Lung (tissue), 12 donors: ENCODE measurements around the gene LRCH1. TPM values are rescaled to one million over a fixed set of nuclear protein-coding genes. Genes with fewer than 3 reads are reported as not detected.
A peak's percentile ranks its signal among the peaks of the same experiment; 100 is the strongest.

Experiments used
- ATAC-seq: fragments of 200-7000 bp; cut with Tn5 transposase; one replicate; pipeline ENCODE4 v1.9.1; 2020; ENCODE audit warnings: moderate number of reproducible peaks; ENCODE audit not compliant: insufficient read depth, low FRiP score
- DNase-seq, 3 donors: peaks; one replicate each; pipeline ENCODE4 v3.0.0-alpha.2; 2013 to 2017
- H3K27ac ChIP-seq, 2 donors: one replicate each; pipeline ENCODE4 v1.5.1; 2013; ENCODE audit warnings: mild to moderate bottlenecking in 2 of 2, moderate library complexity in 2 of 2, control low read depth in 1 of 2, inconsistent platforms in 1 of 2, low read depth in 1 of 2, low read length in 1 of 2
- H3K27me3 ChIP-seq, 3 donors: one replicate each; pipeline ENCODE4 v1.5.1; 2013; ENCODE audit warnings: low read length in 2 of 3; ENCODE audit not compliant: control insufficient read depth in 3 of 3, insufficient read depth in 3 of 3
- H3K36me3 ChIP-seq, 4 donors: one replicate each; pipeline ENCODE4 v1.5.1; 2013; ENCODE audit warnings: low read length in 4 of 4, mild to moderate bottlenecking in 1 of 4, moderate library complexity in 1 of 4; ENCODE audit not compliant: control insufficient read depth in 4 of 4, insufficient read depth in 4 of 4
- H3K4me1 ChIP-seq, 5 donors: one replicate each; pipeline ENCODE4 v1.5.1; 2013; ENCODE audit warnings: low read length in 5 of 5, mild to moderate bottlenecking in 2 of 5, moderate library complexity in 1 of 5; ENCODE audit not compliant: control insufficient read depth in 5 of 5, insufficient read depth in 5 of 5
- H3K4me3 ChIP-seq: one replicate; pipeline ENCODE4 v1.5.1; 2013; ENCODE audit warnings: mild to moderate bottlenecking, control low read depth, moderate library complexity
- H3K9ac ChIP-seq, 2 donors: one replicate each; pipeline ENCODE4 v1.5.1; 2013; ENCODE audit warnings: low read length in 2 of 2, control low read depth in 1 of 2; ENCODE audit not compliant: insufficient read depth in 1 of 2
- H3K9me3 ChIP-seq, 4 donors: one replicate each; pipeline ENCODE4 v1.5.1; 2013; ENCODE audit warnings: low read length in 3 of 4, mild to moderate bottlenecking in 1 of 4, moderate library complexity in 1 of 4; ENCODE audit not compliant: control insufficient read depth in 4 of 4, insufficient read depth in 3 of 4
- WGBS, 2 donors: extraction: QIAGEN DNeasy Blood & Tissue Kit; methylation state at CpG; one replicate each; pipeline ENCODE4 v1.1.7; 2013; 5-methylcytosine and 5-hydroxymethylcytosine counted together
- polyA plus RNA-seq, 2 donors: library from polyadenylated mRNA; stranded (reverse); fragments of 200-250 nt; gene quantifications; one replicate each; pipeline ENCODE4 v1.2.1, GENCODE V29; 2013
- total RNA-seq, 2 donors: library from RNA; depleted of rRNA in 1 of 2; stranded (reverse); fragments of >200 nt in 1 of 2; gene quantifications; one replicate each; pipeline ENCODE4 v1.2.1, GENCODE V29; 2014 to 2021
- TF ChIP-seq, protein P1 (sequence below): IDR thresholded peaks from 2 replicates; pipeline ENCODE4 v1.5.1; 2012; ENCODE audit warnings: mild to moderate bottlenecking; ENCODE audit errors: control extremely low read depth, extremely low read depth
- donor health status: control.
- donor health status: control.
- donor health status: Bipolar disorder and iron deficiency.
- donor health status: healthy.
- donor health status: DM: yes; HTN: yes; CAD: no.

The LRCH1 gene
- total and polyA plus RNA-seq, 4 donors = 3.6 to 35.4 (median 13.2) TPM

DNA sequence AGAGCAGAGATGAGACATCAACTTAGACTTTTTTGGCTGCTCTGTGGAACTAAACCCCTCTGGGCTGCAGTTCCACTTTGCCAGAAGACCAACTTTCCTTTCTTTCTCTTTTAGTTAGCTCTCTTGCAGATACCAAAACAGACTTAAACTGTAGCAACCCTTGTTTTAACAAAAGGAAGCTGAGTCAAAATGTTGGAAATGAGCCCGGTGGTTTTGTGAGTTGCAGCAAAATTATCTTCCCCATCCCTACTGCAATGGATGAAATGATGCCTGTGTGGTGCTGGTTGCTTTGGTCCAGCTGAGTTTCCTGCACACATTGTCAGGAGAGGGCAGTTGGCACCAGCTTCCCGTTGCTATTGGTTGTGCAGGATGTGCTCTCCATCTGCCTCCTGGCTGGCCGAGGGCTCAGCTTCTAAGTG is 115.3 kb downstream of the LRCH1 start:
- ATAC-seq = peak; percentile 43
- peak overlapping the region in 1 of 2 donors; percentile 48 for H3K27ac ChIP-seq
- DNase-seq = peak; percentile 34 to 80 (median 66)

DNA sequence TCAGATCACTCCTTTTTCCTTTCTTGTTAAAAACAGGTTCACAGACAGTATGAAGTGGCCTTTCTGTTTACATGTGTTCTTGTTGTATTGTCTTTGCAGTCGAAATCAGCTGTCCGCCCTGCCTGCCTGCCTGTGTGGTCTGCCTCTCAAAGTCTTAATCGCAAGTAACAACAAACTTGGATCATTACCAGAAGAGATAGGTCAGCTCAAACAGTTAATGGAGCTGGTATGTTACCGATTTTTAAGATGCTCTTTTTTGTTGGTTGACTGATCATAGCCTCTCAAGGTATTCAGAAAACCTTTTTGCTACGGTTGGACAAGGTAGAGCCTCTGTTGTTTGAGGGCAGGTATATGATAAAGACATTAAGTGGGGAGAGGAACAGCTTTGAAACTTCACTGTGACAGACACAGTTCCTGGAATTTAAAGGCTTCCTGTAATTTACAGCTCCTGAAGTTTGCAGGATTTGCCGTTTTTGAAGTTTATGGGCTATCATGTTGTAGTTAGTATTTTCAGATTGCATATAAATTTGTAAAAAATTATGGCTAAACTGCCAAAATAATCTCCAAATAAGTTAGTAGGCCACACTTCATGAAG is 116.1 kb downstream of the LRCH1 start:
- Histone ChIP-seq H3K27me3 (no peaks in the 10 kb centered on the region), H3K4me1 (peaks cover 7 to 29% (median 17%) of the 10 kb centered on the region in 5 donors), H3K9me3 (no peaks in the 10 kb centered on the region), H3K36me3 (peaks cover 0 to 7% (median 1%) of the 10 kb centered on the region in 4 donors), H3K27ac (peak overlapping the region in 1 of 2 donors; percentile 45), H3K9ac (no peak overlapping the region), H3K4me3 (no peak overlapping the region)
- ATAC-seq (no peak), DNase-seq (peak; percentile 46 to 69 (median 64))
- TF ChIP-seq, protein P1, sequence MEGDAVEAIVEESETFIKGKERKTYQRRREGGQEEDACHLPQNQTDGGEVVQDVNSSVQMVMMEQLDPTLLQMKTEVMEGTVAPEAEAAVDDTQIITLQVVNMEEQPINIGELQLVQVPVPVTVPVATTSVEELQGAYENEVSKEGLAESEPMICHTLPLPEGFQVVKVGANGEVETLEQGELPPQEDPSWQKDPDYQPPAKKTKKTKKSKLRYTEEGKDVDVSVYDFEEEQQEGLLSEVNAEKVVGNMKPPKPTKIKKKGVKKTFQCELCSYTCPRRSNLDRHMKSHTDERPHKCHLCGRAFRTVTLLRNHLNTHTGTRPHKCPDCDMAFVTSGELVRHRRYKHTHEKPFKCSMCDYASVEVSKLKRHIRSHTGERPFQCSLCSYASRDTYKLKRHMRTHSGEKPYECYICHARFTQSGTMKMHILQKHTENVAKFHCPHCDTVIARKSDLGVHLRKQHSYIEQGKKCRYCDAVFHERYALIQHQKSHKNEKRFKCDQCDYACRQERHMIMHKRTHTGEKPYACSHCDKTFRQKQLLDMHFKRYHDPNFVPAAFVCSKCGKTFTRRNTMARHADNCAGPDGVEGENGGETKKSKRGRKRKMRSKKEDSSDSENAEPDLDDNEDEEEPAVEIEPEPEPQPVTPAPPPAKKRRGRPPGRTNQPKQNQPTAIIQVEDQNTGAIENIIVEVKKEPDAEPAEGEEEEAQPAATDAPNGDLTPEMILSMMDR = no peak
- 31 to 50% methylated on average over 6 of the region's 6 CpGs for WGBS, 2 donors

More for the DNA sequence above, 115.3 kb downstream of the LRCH1 start:
- Histone ChIP-seq H3K9me3 (no peaks in the 10 kb centered on the region), H3K4me3 (no peak overlapping the region), H3K9ac (no peak overlapping the region), H3K4me1 (peaks cover 7 to 29% (median 19%) of the 10 kb centered on the region in 5 donors), H3K36me3 (peaks cover 0 to 7% (median 1%) of the 10 kb centered on the region in 4 donors), H3K27me3 (no peaks in the 10 kb centered on the region)
- TF ChIP-seq, protein P1 = no peak
- 12 to 28% methylated on average over 3 of the region's 3 CpGs for WGBS, 2 donors

DNA sequence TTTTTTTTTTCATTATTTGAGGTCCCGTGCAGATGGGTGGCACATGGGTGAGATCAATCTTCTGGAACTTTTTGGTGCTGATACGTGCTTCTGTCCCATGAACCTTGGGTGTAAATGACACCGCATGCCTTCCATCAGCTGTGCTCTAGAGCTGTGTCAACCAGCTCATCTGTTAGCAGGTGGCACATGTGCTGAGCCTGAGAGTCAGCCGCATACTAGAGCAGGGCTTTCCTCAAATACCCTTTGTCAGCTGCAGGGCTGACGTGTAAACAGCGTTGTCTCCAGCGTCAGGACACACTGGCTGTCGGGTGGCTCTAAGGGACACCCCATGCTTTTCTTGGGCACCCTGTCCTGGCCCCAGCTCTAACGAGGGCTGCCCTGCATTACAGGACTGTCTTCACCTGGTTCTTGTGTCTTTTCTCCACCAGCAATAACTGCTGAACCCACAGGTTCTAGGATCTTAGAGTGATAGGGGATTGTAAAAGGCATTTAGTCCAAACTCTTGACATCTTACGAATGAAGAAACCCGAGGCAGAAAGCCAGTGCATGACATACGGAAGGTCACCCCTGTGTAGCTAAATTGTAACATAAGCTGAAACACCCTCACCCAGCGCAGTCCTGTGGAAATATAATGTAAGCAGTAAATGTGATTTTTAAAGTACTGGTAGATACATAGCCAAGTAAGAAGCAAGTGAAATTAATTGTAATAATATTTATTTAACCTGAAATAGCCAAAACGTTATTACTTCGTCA is 119.5 kb downstream of the LRCH1 start:
- H3K27ac ChIP-seq = no peak overlapping the region
- WGBS, 2 donors = 93 to 94% methylated on average over 15 of the region's 15 CpGs
- DNase-seq = no peak

More for the DNA sequence above, 119.5 kb downstream of the LRCH1 start:
- Histone ChIP-seq H3K36me3 (peaks cover 0 to 7% (median 1%) of the 10 kb centered on the region in 4 donors), H3K9me3 (no peaks in the 10 kb centered on the region), H3K27me3 (no peaks in the 10 kb centered on the region), H3K4me3 (no peak overlapping the region), H3K4me1 (peaks cover 0 to 16% (median 5%) of the 10 kb centered on the region in 5 donors), H3K9ac (no peak overlapping the region)
- TF ChIP-seq, protein P1 = no peak
- no peak for ATAC-seq
